Glomerular endothelial cell (primary cell): ENCODE data around the gene PIP. TPM values are rescaled to one million over a fixed set of nuclear protein-coding genes. Genes with fewer than 3 reads are reported as not detected.
"Not testable (repeated sequence)": the region's sequence is repeated elsewhere in the genome, so short reads cannot be mapped to it uniquely, and the experiment has no call there.

ENCODE experiments used
- DNase-seq: peaks from one replicate; pipeline ENCODE4 v3.0.0-alpha.2; 2011; ENCODE audit warnings: low read depth, low spot score; ENCODE audit errors: extremely low read depth
- total RNA-seq: library from RNA; depleted of rRNA; stranded (reverse); fragments of >200 nt; gene quantifications from 2 replicates; pipeline ENCODE4 v1.2.3, GENCODE V29; 2015

The PIP gene, protein sequence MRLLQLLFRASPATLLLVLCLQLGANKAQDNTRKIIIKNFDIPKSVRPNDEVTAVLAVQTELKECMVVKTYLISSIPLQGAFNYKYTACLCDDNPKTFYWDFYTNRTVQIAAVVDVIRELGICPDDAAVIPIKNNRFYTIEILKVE
- total RNA-seq, result not detected in 2 replicates

- no peak for DNase-seq
These were observed at the start of gene PIP for GRCh38 chr7:143131781-143132180. Gene PIP (plus strand): TSS chr7:143132077. CDS start chr7:143132117, 40 bp downstream.

GRCh38 chr7:143085109-143085508, 46.8 kb upstream of the PIP start:
- DNase-seq, result no peak

GRCh38 chr7:143085610-143086009, 46.3 kb upstream of the PIP start:
- not testable (repeated sequence) for DNase-seq

GRCh38 chr7:143088549-143089231, 43.2 kb upstream of the PIP start:
- not testable (repeated sequence) for DNase-seq

GRCh38 chr7:143096146-143096545, 35.7 kb upstream of the PIP start:
- DNase-seq, result no peak

GRCh38 chr7:143099579-143099978, 32.3 kb upstream of the PIP start:
- not testable (repeated sequence) for DNase-seq

GRCh38 chr7:143104759-143105158, 27.1 kb upstream of the PIP start:
- DNase-seq, result no peak

DNA sequence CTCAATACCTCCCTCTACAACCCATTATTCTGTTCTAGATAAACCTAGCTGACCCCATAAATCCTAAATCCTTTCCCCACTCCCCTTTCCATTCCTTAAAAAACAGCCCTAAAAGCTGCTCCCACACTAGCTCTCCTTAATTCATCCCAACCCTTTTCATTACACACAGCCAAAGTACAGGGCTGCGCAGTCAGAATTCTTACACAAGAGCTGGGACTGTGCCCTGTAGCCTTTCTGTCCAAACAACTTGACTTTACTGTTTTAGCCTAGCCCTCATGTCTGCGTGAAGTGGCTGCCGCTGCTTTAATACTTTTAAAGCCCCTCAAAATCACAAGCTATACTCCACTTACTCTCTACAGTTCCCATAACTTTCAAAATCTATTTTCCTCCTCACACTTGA, 23.9 kb upstream of the PIP start:
- not testable (repeated sequence) for DNase-seq

GRCh38 chr7:143117395-143117794, 14.5 kb upstream of the PIP start:
- DNase-seq, result no peak

DNA sequence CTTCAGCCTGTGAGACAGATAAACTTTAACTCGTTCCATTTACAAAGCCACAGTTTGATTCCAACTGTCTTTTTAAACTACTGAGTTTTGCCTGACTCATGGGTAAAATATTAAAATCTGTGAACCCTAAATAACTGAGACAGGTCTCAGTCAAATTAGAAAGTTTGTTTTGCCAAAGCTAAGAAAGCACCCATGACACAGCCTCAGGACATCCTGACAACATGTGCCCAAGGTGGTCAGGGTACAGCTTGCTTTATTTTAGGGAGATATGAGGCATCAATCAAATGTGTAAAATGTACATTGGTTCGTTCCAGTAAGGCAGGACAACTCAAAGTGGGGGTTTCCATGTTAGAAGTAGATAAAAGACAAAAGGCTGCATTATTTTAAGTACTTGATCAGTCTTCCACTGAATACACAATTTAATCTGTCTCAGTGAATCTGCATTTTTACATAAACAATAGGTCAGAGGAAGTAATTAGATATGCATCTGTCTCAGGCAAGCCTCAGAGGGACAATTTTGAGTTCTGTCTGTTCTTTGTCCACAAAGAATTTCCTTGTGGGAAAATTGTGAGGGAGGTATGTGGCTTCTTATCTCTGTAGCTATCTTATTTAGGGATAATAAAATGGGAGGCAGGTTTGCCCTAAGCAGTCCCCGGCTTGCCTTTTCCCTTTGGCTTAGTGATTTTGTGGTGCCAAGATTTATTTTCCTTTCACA, 11.0 kb upstream of the PIP start:
- DNase-seq, result no peak

- not testable (repeated sequence) for DNase-seq
These were observed 8.6 kb upstream of the PIP start for GRCh38 chr7:143123326-143123725.

GRCh38 chr7:143126146-143126545, 5.7 kb upstream of the PIP start:
- no peak for DNase-seq

DNA sequence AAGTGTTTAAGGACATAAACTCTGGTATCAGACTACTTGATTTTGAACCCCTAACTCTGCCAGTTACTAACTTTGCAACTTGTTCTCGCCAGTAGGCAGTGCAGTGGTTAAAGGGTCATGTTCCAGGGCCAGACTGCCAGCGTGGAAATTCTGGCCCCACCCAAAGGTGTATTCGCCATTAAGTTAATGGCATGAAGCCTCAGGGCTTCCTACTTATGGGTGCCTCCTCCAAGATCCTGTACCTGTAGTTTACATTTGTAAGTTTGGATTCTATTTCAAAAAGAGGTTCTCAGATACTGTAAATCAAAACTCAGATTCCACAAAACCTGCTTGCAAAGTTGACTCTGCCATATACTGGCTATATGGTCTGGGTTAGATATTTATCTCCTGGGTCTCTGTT, 2.8 kb upstream of the PIP start:
- no peak for DNase-seq

DNA sequence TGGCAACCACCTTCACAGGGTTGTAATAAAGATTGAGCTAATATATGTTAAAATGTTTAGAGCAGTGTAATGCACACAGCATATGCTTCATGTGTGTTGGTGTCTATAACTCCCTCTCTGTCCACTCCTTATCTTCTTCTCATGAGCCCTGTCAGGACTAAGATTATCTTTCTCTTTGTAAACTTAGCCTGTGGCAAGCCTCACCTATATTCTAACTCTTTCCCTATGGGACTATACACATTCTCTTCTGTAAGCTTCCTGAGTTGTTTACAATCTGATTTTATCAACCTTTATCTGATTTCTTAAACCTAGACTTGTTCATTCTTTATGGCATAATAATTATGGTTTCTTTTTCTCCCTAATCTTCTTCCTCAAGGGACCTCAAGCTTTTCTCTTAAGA, 2.4 kb upstream of the PIP start:
- DNase-seq, result no peak

DNA sequence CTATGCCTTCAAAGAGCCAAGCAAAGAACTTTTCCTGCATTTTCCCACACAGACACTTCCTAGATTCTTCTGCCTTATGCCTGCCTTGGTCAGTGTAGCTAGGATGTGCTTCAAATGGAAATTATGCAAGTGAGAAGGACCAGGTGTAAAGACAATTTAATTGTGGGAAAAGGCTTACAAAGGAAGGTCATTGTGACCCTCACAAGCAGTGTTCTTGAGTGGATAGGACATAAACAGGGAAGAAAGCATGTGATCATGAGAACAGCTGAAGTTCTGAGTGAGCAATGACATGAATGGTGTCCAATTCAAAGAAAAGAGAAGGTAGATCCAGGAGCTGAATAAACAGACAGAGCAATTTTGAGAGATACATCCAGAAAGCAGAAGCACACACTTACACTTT, 1.3 kb upstream of the PIP start:
- no peak for DNase-seq

DNA sequence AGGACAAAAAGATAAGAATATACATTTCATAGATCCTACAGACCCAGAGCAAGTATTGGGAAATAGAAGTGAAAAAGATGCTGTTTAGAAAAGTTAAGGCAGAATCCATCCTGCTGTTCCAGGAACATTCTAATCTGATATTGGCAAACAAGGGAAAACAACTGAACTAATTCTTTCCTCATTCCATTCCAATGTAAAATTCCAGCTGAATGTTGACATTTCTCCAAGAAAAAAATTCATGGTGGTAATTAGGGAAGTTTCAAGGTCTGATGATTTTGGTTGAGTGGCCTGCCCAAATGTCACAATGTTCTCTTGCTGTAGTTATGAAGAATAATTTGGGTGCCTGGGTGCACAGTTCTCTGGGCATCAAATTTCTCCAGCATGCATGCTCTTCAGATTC, 15.2 kb downstream of the PIP start:
- no peak for DNase-seq

- DNase-seq, result no peak
These were observed 16.2 kb downstream of the PIP start for GRCh38 chr7:143148050-143148449.

- no peak for DNase-seq
These were observed 16.8 kb downstream of the PIP start for GRCh38 chr7:143148651-143149050.

DNA sequence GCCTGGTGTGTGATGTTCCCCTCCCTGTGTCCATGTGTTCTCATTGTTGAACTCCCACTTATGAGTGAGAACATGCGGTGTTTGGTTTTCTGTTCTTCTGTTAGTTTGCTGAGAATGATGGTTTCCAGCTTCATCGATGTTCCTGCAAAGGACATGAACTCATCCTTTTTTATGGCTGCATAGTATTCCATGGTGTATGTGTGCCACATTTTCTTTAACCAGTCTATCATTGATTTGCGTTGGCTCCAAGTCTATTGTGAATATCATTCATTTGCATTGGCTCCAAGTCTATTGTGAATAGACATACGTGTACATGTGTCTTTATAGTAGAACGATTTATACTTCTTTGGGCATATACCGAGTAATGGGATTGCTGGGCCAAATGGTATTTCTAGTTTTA, 18.8 kb downstream of the PIP start:
- not testable (repeated sequence) for DNase-seq

GRCh38 chr7:143158617-143159016, 26.7 kb downstream of the PIP start:
- DNase-seq, result not testable (repeated sequence)

DNA sequence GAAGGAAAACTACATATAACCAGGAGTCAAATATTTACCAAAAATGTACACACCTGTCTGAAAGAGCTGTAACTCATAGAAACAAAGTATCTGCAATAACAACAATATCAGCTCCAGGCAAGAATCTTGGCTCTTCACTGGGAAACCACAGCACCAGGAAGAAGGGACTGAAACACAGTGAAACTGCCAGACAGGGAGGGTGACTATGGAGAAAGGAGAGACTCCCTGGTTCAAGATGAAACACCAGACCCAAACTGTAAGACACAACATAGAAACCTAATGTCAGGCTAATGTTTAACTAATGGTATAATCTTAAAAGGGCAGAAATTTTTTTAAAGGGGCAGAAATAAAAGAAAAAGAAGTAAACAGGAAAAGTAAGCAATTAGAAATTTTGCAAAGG, 39.8 kb downstream of the PIP start:
- no peak for DNase-seq

- DNase-seq, result no peak
These were observed 40.5 kb downstream of the PIP start for GRCh38 chr7:143172354-143172753.
